Body of pancreas (tissue), 4 donors: Measurements from ENCODE around the gene LRIT1. TPM values are rescaled to one million over a fixed set of nuclear protein-coding genes. Genes with fewer than 3 reads are reported as not detected.

ENCODE experiments used
- ATAC-seq: fragments of 150-250 bp; one replicate; pipeline ENCODE4 v1.9.1; 2016
- DNase-seq, 4 donors: peaks; one replicate each; pipeline ENCODE4 v3.0.0-alpha.2; 2019
- H3K27ac ChIP-seq, 4 donors: fragments of 200-600 bp; sonication (generic); 1 replicate in 3 of 4; 2 replicates in 1 of 4; pipeline versions ENCODE4 v1.5.1 to v1.6.1; 2016 to 2019; ENCODE audit warnings: mild to moderate bottlenecking in 1 of 4, mixed read lengths in 1 of 4, moderate library complexity in 1 of 4
- H3K27me3 ChIP-seq, 2 donors: fragments of 200-600 bp; sonication (generic); one replicate each; pipeline ENCODE4 v1.6.0; 2016; ENCODE audit warnings: mild to moderate bottlenecking in 1 of 2
- H3K36me3 ChIP-seq, 2 donors: fragments of 200-600 bp; sonication (generic); replicated peaks in 1 of 2; 2 replicates each; pipeline ENCODE4 v1.5.1; 2016; ENCODE audit warnings: low read depth in 2 of 2; ENCODE audit not compliant: insufficient read depth in 1 of 2
- H3K4me1 ChIP-seq: fragments of 200-600 bp; sonication (generic); one replicate; pipeline ENCODE4 v1.6.0; 2016
- H3K4me3 ChIP-seq, 2 donors: fragments of 200-600 bp; sonication (generic); 1 replicate in 1 of 2; 2 replicates in 1 of 2; pipeline ENCODE4 v1.5.1; 2016 to 2019
- H3K9me3 ChIP-seq, 3 donors: fragments of 200-600 bp; sonication (generic); 1 replicate in 2 of 3; 2 replicates in 1 of 3; pipeline ENCODE4 v1.5.1; 2016
- CTCF ChIP-seq, 7 experiments: fragments of 450-650 bp in 4 of 7; fragments of 200-600 bp in 3 of 7; sonication (generic) in 3 of 7; IDR thresholded peaks; one replicate each; pipeline ENCODE4 v1.5.1; 2016 to 2019; ENCODE audit warnings: antibody characterized with exemption in 7 of 7
- POLR2A ChIP-seq, 3 donors: fragments of 450-650 bp; IDR thresholded peaks; one replicate each; pipeline ENCODE4 v1.6.1; 2016; ENCODE audit warnings: antibody characterized with exemption in 3 of 3, mild to moderate bottlenecking in 2 of 3
- WGBS, 2 donors: methylation state at CpG; one replicate each; pipeline ENCODE4 v1.1.5; 2017; 5-methylcytosine and 5-hydroxymethylcytosine counted together
- intact Hi-C: fragments of 100-400 bp; cut with DNase I; formaldehyde crosslinking; loops from one replicate; pipeline ENCODE4 v1.15.1; 2023
- total RNA-seq, 2 donors: library from RNA; depleted of rRNA; stranded (reverse); fragments of >200 nt; gene quantifications; one replicate each; pipeline ENCODE4 v1.1.0, GENCODE V29; 2016

Gene LRIT1
- total RNA-seq, 2 donors from 2014 or later = not detected

- TF ChIP-seq POLR2A (IDR thresholded peaks at IDR 0.05) (no peak), CTCF (IDR thresholded peaks at IDR 0.05) (no peak)
- intact Hi-C loops = loop anchor here (5.0 to 10.0 kb wide), 2 partner anchors 112 to 280 kb away; no protein-coding TSS in a partner anchor
- Histone ChIP-seq H3K36me3 (no peaks in the 10 kb centered on the region), H3K4me1 (no peaks in the 10 kb centered on the region), H3K4me3 (no peak overlapping the region), H3K27ac (no peak overlapping the region), H3K9me3 (no peaks in the 10 kb centered on the region), H3K27me3 (no peaks in the 10 kb centered on the region)
- 56 to 70% methylated on average over 13 of the region's 13 CpGs for WGBS, 2 donors
- DNase-seq (no peak), ATAC-seq (no peak)
Measured at GRCh38 chr10:84262190-84262956, 21.0 kb upstream of the LRIT1 start.

- Histone ChIP-seq H3K4me1 (peaks cover 5% of the 10 kb centered on the region), H3K9me3 (no peaks in the 10 kb centered on the region), H3K27me3 (no peaks in the 10 kb centered on the region), H3K36me3 (no peaks in the 10 kb centered on the region), H3K27ac (no peak overlapping the region), H3K4me3 (no peak overlapping the region)
- WGBS, 2 donors = 80 to 82% methylated on average over 6 to 7 of the region's 7 CpGs
- TF ChIP-seq POLR2A (IDR thresholded peaks at IDR 0.05) = no peak
- no peak for TF ChIP-seq CTCF (IDR thresholded peaks at IDR 0.05)
- ATAC-seq (no peak), DNase-seq (no peak)
- intact Hi-C loops = loop anchor here (5.0 to 10.0 kb wide), 2 partner anchors 113 to 281 kb away; no protein-coding TSS in a partner anchor
Measured at GRCh38 chr10:84261236-84261915, 20.0 kb upstream of the LRIT1 start.

- no peak for ATAC-seq
- no peak for DNase-seq
Measured at GRCh38 chr10:84258034-84258695, 16.8 kb upstream of the LRIT1 start.

GRCh38 chr10:84257343-84258020 is 16.1 kb upstream of the LRIT1 start:
- ATAC-seq = no peak
- TF ChIP-seq POLR2A (IDR thresholded peaks at IDR 0.05) = no peak
- no peak for TF ChIP-seq CTCF (IDR thresholded peaks at IDR 0.05)
- H3K27ac ChIP-seq = no peak overlapping the region
- H3K36me3 ChIP-seq = no peaks in the 10 kb centered on the region
- intact Hi-C loops = no loop called here
- DNase-seq = no peak
- WGBS, 2 donors = 75 to 86% methylated on average over 6 to 15 of the region's 15 CpGs
- H3K4me3 ChIP-seq = no peak overlapping the region
- no peaks in the 10 kb centered on the region for H3K9me3 ChIP-seq
- H3K27me3 ChIP-seq = no peaks in the 10 kb centered on the region
- H3K4me1 ChIP-seq = peaks cover 5% of the 10 kb centered on the region

More at GRCh38 chr10:84258034-84258695, 16.8 kb upstream of the LRIT1 start:
- Histone ChIP-seq H3K4me3 (no peak overlapping the region), H3K4me1 (peaks cover 5% of the 10 kb centered on the region), H3K36me3 (no peaks in the 10 kb centered on the region), H3K27me3 (no peaks in the 10 kb centered on the region), H3K9me3 (no peaks in the 10 kb centered on the region), H3K27ac (no peak overlapping the region)
- intact Hi-C loops = no loop called here
- WGBS, 2 donors = 71 to 77% methylated on average over 7 of the region's 7 CpGs
- no peak for TF ChIP-seq CTCF (IDR thresholded peaks at IDR 0.05)
- TF ChIP-seq POLR2A (IDR thresholded peaks at IDR 0.05) = no peak
